Esophagus muscularis mucosa (tissue), 4 donors: ENCODE results near the gene RTRAF.

Source experiments
- CTCF ChIP-seq, 3 experiments: fragments of 200-600 bp in 2 of 3; fragments of 450-650 bp in 1 of 3; sonication (generic) in 2 of 3; IDR thresholded peaks; one replicate each; pipeline ENCODE4 v1.5.1; 2017 to 2019; ENCODE audit warnings: antibody characterized with exemption in 3 of 3, mild to moderate bottlenecking in 2 of 3, moderate library complexity in 1 of 3
- EP300 ChIP-seq: sonication (generic); formaldehyde crosslinking; IDR thresholded peaks from one replicate; pipeline ENCODE4 v1.6.1; 2017; ENCODE audit warnings: antibody characterized with exemption
- POLR2A ChIP-seq: fragments of 450-650 bp; IDR thresholded peaks from one replicate; pipeline ENCODE4 v1.6.1; 2017; ENCODE audit warnings: antibody characterized with exemption, moderate library complexity, mild to moderate bottlenecking, low read depth
- POLR2AphosphoS5 ChIP-seq, 2 donors: sonication (generic); formaldehyde crosslinking; IDR thresholded peaks; one replicate each; pipeline ENCODE4 v1.6.1; 2017; ENCODE audit warnings: antibody characterized with exemption in 2 of 2

GRCh38 chr14:52020866-52021717, 31.7 kb downstream of the RTRAF start:
- no peak for TF ChIP-seq POLR2AphosphoS5 (IDR thresholded peaks at IDR 0.05)
- no peak for TF ChIP-seq CTCF (IDR thresholded peaks at IDR 0.05)
- no peak for TF ChIP-seq EP300
- TF ChIP-seq POLR2A = no peak
